ENCODE results near the gene ZNF862.
A peak's percentile ranks its signal among the peaks of the same experiment; 100 is the strongest.

ZNF862 gene

GRCh38 chr7:149866779-149867447 lies 28.7 kb downstream of the ZNF862 start:
- DNase-seq (ENCODE audit: low read depth) = no peak

GRCh38 chr7:149867762-149868622 lies 29.8 kb downstream of the ZNF862 start:
- no peak for DNase-seq (ENCODE audit: low read depth)

- no peak for DNase-seq (ENCODE audit: low read depth)
Observed at GRCh38 chr7:149868623-149869290, 30.6 kb downstream of the ZNF862 start.

GRCh38 chr7:149869291-149869650 lies 31.1 kb downstream of the ZNF862 start:
- no peak for DNase-seq (ENCODE audit: low read depth)

- no peak for DNase-seq (ENCODE audit: low read depth)
Observed at GRCh38 chr7:149869867-149870266, 31.7 kb downstream of the ZNF862 start.

GRCh38 chr7:149870274-149870673 lies 32.1 kb downstream of the ZNF862 start:
- no peak for DNase-seq (ENCODE audit: low read depth)

GRCh38 chr7:149870701-149871483 lies 32.7 kb downstream of the ZNF862 start:
- no peak for DNase-seq (ENCODE audit: low read depth)

- DNase-seq (ENCODE audit: low read depth) = no peak
Observed at GRCh38 chr7:149871576-149871975, 33.4 kb downstream of the ZNF862 start.

GRCh38 chr7:149872419-149873073 lies 34.4 kb downstream of the ZNF862 start:
- DNase-seq (ENCODE audit: low read depth) = no peak

GRCh38 chr7:149873074-149873969 lies 35.1 kb downstream of the ZNF862 start, which contains the start of gene ATP6V0E2:
Gene ATP6V0E2 (plus strand): TSS chr7:149873969. CDS start chr7:149874066, 97 bp downstream.
- peak; percentile 88 for DNase-seq (ENCODE audit: low read depth)

- no peak for DNase-seq (ENCODE audit: low read depth)
Observed at GRCh38 chr7:149873970-149874643, 35.9 kb downstream of the ZNF862 start.

- DNase-seq (ENCODE audit: low read depth) = no peak
Observed at GRCh38 chr7:149874644-149875028, 36.5 kb downstream of the ZNF862 start.

- no peak for DNase-seq (ENCODE audit: low read depth)
Observed at GRCh38 chr7:149875396-149875795, 37.2 kb downstream of the ZNF862 start.

- DNase-seq (ENCODE audit: low read depth) = no peak
Observed at GRCh38 chr7:149877890-149878522, 39.8 kb downstream of the ZNF862 start.

GRCh38 chr7:149878523-149878921 lies 40.3 kb downstream of the ZNF862 start:
- no peak for DNase-seq (ENCODE audit: low read depth)

GRCh38 chr7:149879271-149879743 lies 41.1 kb downstream of the ZNF862 start:
- no peak for DNase-seq (ENCODE audit: low read depth)

GRCh38 chr7:149879766-149880637 lies 41.8 kb downstream of the ZNF862 start:
- no peak for DNase-seq (ENCODE audit: low read depth)

- no peak for DNase-seq (ENCODE audit: low read depth)
Observed at GRCh38 chr7:149880638-149881311, 42.6 kb downstream of the ZNF862 start.

Measured in stimulated activated CD8-positive, alpha-beta memory T cell treated with anti-CD3 and anti-CD28 coated beads, Interleukin-7, amount 100 ng/mL, for 24 hours (primary cell).